Caco-2 (cell line): ENCODE results near the gene WWTR1. TPM values are rescaled to one million over a fixed set of nuclear protein-coding genes. Genes with fewer than 3 reads are reported as not detected.
A peak's percentile ranks its signal among the peaks of the same experiment; 100 is the strongest.

ENCODE experiments used
- BruUV-seq: library from RNA; stranded (reverse); fragments of 400-500 nt; replicated peaks from 2 replicates; lab custom pipeline; 2021; lab: Mats Ljungman, UMichigan
- CTCF ChIA-PET: fragments of 300-600 bp; sonication (Branson Sonifier 250); formaldehyde crosslinking; loops from one replicate; lab custom pipeline; 2022; ENCODE audit warnings: antibody characterized with exemption; lab: Charles Lee
- POLR2A ChIA-PET: fragments of 300-600 bp; sonication (Branson Sonifier 250); formaldehyde crosslinking; loops from one replicate; lab custom pipeline; 2022; ENCODE audit warnings: antibody characterized with exemption; lab: Charles Lee
- DNase-seq, 2 experiments: peaks; one replicate each; pipeline versions ENCODE4 v3.0.0 to v3.0.0-alpha.2; 2020 to 2022
- H3K27me3 ChIP-seq: replicated peaks from 2 replicates; pipeline ENCODE4 v1.6.0; 2011; ENCODE audit warnings: low read length; ENCODE audit not compliant: control insufficient read depth, insufficient read depth
- H3K36me3 ChIP-seq: 2 replicates; pipeline ENCODE4 v1.5.1; 2011; ENCODE audit warnings: low read length; ENCODE audit not compliant: control insufficient read depth, insufficient read depth
- H3K4me1 ChIP-seq: fragments of 250-450 bp; sonication (Bioruptor Pico); 2 replicates; pipeline ENCODE4 v1.5.1; 2020; ENCODE audit warnings: mild to moderate bottlenecking
- H3K4me3 ChIP-seq: 2 replicates; pipeline ENCODE4 v1.5.1; 2011; ENCODE audit warnings: low read depth, mild to moderate bottlenecking, control low read depth, low read length
- H3K9me3 ChIP-seq: fragments of 250-450 bp; sonication (Bioruptor Pico); 2 replicates; pipeline ENCODE4 v1.5.1; 2020; ENCODE audit warnings: mild to moderate bottlenecking, moderate library complexity
- H3K27ac Mint-ChIP-seq: one replicate; pipeline ENCODE4 v1.8.0; 2022; ENCODE audit warnings: mixed read lengths; ENCODE audit not compliant: unreplicated experiment
- H3K27me3 Mint-ChIP-seq: one replicate; pipeline ENCODE4 v1.8.0; 2022; ENCODE audit warnings: mixed read lengths; ENCODE audit not compliant: insufficient read depth, unreplicated experiment
- H3K36me3 Mint-ChIP-seq: one replicate; pipeline ENCODE4 v1.8.0; 2022; ENCODE audit warnings: mild to moderate bottlenecking, mixed read lengths; ENCODE audit not compliant: insufficient read depth, unreplicated experiment
- H3K4me1 Mint-ChIP-seq: one replicate; pipeline ENCODE4 v1.8.0; 2022; ENCODE audit warnings: low read depth, mixed read lengths; ENCODE audit not compliant: unreplicated experiment
- H3K4me3 Mint-ChIP-seq: one replicate; pipeline ENCODE4 v1.8.0; 2022; ENCODE audit warnings: mild to moderate bottlenecking, moderate library complexity, mixed read lengths; ENCODE audit not compliant: unreplicated experiment
- H3K9me3 Mint-ChIP-seq: one replicate; pipeline ENCODE4 v1.8.0; 2022; ENCODE audit warnings: mixed read lengths; ENCODE audit not compliant: unreplicated experiment
- intact Hi-C: fragments of 100-400 bp; cut with micrococcal nuclease; formaldehyde crosslinking; loops from one replicate; pipeline ENCODE4 v1.10.0; 2022; ENCODE audit not compliant: unreplicated experiment
- total RNA-seq: library from RNA; stranded (reverse); gene quantifications from 2 replicates; pipeline ENCODE4 v1.2.3, GENCODE V29; 2022
- TF ChIP-seq, protein P1 (sequence below), 2 experiments: fragments of 200-600 bp in 1 of 2; IDR thresholded peaks; 1 replicate in 1 of 2; 2 replicates in 1 of 2; pipeline versions ENCODE4 v1.5.1 to v1.8.0; 2011 to 2022; ENCODE audit warnings: antibody characterized with exemption in 1 of 2, control low read depth in 1 of 2, inconsistent platforms in 1 of 2, low read depth in 1 of 2, low read length in 1 of 2, mild to moderate bottlenecking in 1 of 2, moderate library complexity in 1 of 2; ENCODE audit not compliant: insufficient read depth in 1 of 2, severe bottlenecking in 1 of 2, unreplicated experiment in 1 of 2

WWTR1 gene
- total RNA-seq, 1 experiment from 2014 or later: 16.2 TPM

- H3K27me3 ChIP-seq: no peaks in the 10 kb centered on the region
- no peak overlapping the region for H3K4me3 Mint-ChIP-seq
- TF ChIP-seq, protein P1, sequence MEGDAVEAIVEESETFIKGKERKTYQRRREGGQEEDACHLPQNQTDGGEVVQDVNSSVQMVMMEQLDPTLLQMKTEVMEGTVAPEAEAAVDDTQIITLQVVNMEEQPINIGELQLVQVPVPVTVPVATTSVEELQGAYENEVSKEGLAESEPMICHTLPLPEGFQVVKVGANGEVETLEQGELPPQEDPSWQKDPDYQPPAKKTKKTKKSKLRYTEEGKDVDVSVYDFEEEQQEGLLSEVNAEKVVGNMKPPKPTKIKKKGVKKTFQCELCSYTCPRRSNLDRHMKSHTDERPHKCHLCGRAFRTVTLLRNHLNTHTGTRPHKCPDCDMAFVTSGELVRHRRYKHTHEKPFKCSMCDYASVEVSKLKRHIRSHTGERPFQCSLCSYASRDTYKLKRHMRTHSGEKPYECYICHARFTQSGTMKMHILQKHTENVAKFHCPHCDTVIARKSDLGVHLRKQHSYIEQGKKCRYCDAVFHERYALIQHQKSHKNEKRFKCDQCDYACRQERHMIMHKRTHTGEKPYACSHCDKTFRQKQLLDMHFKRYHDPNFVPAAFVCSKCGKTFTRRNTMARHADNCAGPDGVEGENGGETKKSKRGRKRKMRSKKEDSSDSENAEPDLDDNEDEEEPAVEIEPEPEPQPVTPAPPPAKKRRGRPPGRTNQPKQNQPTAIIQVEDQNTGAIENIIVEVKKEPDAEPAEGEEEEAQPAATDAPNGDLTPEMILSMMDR (IDR thresholded peaks at IDR 0.05; ENCODE audit: insufficient read depth in 1 of 2, low read depth in 1 of 2, low read length in 1 of 2, severe bottlenecking in 1 of 2, unreplicated experiment in 1 of 2): no peak
- no peaks in the 10 kb centered on the region for H3K36me3 ChIP-seq
- no peak overlapping the region for H3K4me3 ChIP-seq
- H3K4me1 Mint-ChIP-seq: peaks cover 7% of the 10 kb centered on the region
- H3K9me3 ChIP-seq: no peaks in the 10 kb centered on the region
- peaks cover 11% of the 10 kb centered on the region for H3K36me3 Mint-ChIP-seq
- BruUV-seq: no TSS peak
- H3K9me3 Mint-ChIP-seq: no peaks in the 10 kb centered on the region
- no peaks in the 10 kb centered on the region for H3K27me3 Mint-ChIP-seq
- ChIA-PET POLR2A (no interaction called here), CTCF (no interaction called here)
- DNase-seq: no peak
- H3K27ac Mint-ChIP-seq: no peak overlapping the region
- H3K4me1 ChIP-seq: no peaks in the 10 kb centered on the region
- intact Hi-C loops: no loop called here
These were observed 142.6 kb downstream of the WWTR1 start for GRCh38 chr3:149515249-149515648.

DNA sequence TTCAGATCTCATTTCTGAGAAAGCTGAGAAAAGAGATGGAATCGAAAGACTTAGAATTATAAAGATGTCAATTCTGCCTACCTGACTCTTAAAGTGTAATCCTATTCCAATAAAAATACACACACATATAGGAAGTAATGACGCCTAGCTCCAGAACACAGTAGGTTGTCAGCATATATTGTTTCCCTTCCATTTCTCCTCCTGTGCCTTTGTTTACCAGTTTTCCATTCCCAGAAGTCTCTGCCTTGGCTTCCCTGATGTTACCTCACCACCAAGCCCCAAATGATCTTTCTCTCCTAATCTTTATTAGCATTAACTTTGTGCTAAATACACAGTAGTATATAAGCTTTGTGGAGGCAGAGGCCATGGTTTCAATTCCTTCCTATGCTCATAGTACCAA, 143.4 kb downstream of the WWTR1 start:
- intact Hi-C loops: loop anchor here (5.0 kb wide), 1 partner anchor 258 kb away; no protein-coding TSS in a partner anchor
- Histone ChIP-seq H3K36me3 (no peaks in the 10 kb centered on the region), H3K9me3 (no peaks in the 10 kb centered on the region), H3K27me3 (no peaks in the 10 kb centered on the region), H3K4me3 (no peak overlapping the region), H3K4me1 (peaks cover 4% of the 10 kb centered on the region)
- H3K4me3 Mint-ChIP-seq: no peak overlapping the region
- BruUV-seq: no TSS peak
- no peak overlapping the region for H3K27ac Mint-ChIP-seq
- POLR2A ChIA-PET: no interaction called here
- no peak for DNase-seq
- TF ChIP-seq, protein P1 (IDR thresholded peaks at IDR 0.05; ENCODE audit: insufficient read depth in 1 of 2, low read depth in 1 of 2, low read length in 1 of 2, severe bottlenecking in 1 of 2, unreplicated experiment in 1 of 2): no peak
- no peaks in the 10 kb centered on the region for H3K27me3 Mint-ChIP-seq
- no peaks in the 10 kb centered on the region for H3K9me3 Mint-ChIP-seq
- H3K4me1 Mint-ChIP-seq: peaks cover 7% of the 10 kb centered on the region
- H3K36me3 Mint-ChIP-seq: peaks cover 11% of the 10 kb centered on the region
- CTCF ChIA-PET: interaction anchor here (1.0 kb wide), 1 partner anchor 203 kb away, joined by 4 read pairs; no protein-coding TSS in a partner anchor

DNA sequence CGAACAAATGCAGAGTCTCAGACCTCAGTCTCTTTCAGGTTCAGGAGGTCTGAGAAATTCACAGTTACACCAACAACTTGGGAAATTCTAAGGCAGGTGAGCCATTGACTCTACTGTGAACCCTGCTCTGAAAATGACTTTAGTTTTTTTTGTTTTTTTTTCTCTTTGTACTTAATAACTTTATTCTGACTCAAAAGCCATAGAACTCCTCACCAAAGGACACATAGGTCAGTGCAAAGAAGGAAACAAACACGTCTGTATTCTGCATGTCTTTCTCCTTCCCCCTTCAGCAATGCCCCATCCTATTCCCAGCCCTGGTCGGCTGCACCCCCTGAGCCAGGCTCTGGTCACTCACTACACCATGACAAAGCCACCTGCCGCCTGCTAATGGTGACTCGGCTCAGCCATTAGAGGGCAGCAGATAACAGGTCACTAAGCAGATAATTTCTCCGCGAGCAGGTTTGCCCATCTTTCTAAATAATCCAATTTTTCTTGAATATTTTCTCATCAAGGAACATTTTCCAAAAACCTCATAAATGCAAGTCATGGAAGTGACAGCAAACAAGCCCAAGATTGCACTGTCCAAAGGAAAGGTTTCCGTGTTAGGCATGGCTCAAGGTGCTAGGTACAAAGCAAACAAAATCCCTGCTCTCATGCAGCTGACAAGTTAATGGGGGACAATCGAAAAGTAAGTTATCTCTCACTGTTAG, 145.6 kb downstream of the WWTR1 start:
- peak overlapping the region; percentile 17 for H3K4me3 Mint-ChIP-seq
- peaks cover 20% of the 10 kb centered on the region for H3K4me1 Mint-ChIP-seq
- no peaks in the 10 kb centered on the region for H3K9me3 Mint-ChIP-seq
- Histone ChIP-seq H3K27me3 (no peaks in the 10 kb centered on the region), H3K9me3 (no peaks in the 10 kb centered on the region), H3K4me1 (peaks cover 24% of the 10 kb centered on the region), H3K36me3 (no peaks in the 10 kb centered on the region), H3K4me3 (no peak overlapping the region)
- intact Hi-C loops: loop anchor here (1.0 to 5.0 kb wide), 5 partner anchors 17 to 301 kb away; partner anchors contain the start of genes COMMD2 and RNF13
- DNase-seq: peak; percentile 70 to 76
- H3K27ac Mint-ChIP-seq: peak overlapping the region; percentile 22
- ChIA-PET CTCF (interaction anchor here (0.6 kb wide), 1 partner anchor 216 kb away, joined by 6 read pairs; no protein-coding TSS in a partner anchor), POLR2A (no interaction called here)
- peaks cover 5% of the 10 kb centered on the region for H3K36me3 Mint-ChIP-seq
- no peaks in the 10 kb centered on the region for H3K27me3 Mint-ChIP-seq
- TF ChIP-seq, protein P1 (IDR thresholded peaks at IDR 0.05; ENCODE audit: insufficient read depth in 1 of 2, low read depth in 1 of 2, low read length in 1 of 2, severe bottlenecking in 1 of 2, unreplicated experiment in 1 of 2): peak; percentile 75 to 86
- BruUV-seq: no TSS peak
